ENCODE results near the gene USP38. TPM values are rescaled to one million over a fixed set of nuclear protein-coding genes. Genes with fewer than 3 reads are reported as not detected.

Gene USP38
- total and polyA plus RNA-seq, 2 donors (not counting 1 experiment from before 2014, with no cell fraction given) = 9.6 to 23.9 TPM

DNA sequence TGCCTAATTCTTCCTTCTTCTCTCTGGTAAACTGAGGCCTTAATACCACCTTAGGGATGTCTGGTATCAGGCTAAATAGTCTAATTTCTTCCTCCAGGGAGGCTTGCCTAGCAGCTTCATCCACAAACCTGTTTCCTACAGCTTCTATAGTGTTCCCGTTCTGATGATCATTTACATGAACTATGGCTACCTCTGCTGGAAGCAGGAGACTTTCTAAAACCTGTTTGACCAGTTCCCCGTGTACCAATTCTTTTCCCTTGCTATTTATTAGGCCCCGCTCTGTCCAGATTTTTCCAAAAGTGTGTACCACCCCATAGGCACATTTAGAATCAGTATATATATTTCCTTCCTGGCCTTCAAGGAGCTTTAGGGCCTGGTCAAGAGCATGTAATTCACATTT is 5.8 kb upstream of the USP38 start:
- Mint-ChIP-seq H3K4me3 (no peak overlapping the region), H3K27ac (no peak overlapping the region)
- POLR2A ChIA-PET = no interaction called here

DNA sequence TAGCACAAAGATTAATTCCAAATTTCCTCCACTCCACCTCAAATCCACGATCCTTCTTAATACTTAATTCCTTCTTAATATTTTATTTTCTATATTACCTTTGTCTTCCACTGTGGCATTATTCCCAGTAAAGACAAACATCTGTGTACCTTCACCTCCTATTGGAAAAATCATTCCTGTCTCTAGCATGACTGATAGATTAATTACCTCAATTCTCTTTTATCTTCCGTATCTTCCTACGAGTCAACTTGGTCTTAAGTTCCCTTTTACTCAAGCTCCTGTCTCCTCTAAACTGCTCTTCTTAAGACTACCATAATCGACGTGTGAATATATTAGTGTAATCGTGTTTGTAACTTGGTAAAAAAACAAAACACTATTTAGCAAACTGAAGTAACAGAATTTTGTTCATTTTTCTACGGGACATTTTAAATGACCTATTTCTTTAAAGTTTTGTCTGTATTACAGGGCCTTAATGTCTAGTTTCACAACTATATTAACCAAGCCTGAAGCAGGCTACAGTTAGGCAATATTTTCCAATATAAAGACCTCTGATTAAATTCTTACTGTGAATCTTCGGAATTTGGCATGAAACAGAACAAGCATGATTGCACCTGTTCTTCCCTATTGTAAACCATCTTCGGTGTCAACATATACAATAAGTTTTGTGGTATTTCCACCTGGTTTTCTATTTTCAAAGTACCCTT is 1.1 kb upstream of the USP38 start:
- Histone ChIP-seq H3K4me2 (replicated peaks; ENCODE audit: low read depth, low read length, poor library complexity, severe bottlenecking) (peak overlapping the region; percentile 80), H4K20me1 (ENCODE audit: control insufficient read depth, insufficient read depth, low read length, poor library complexity, severe bottlenecking) (no peaks in the 10 kb centered on the region), H3K79me2 (ENCODE audit: control insufficient read depth, insufficient read depth, low read length) (peaks cover 60% of the 10 kb centered on the region), H2AFZ (ENCODE audit: insufficient read depth, low read depth, low read length, poor library complexity, severe bottlenecking) (peak overlapping the region; percentile 83), H3K4me3 (ENCODE audit: control extremely low read depth in 1 of 5, extremely low read depth in 1 of 5, insufficient read depth in 1 of 5, low read depth in 2 of 5, low read length in 4 of 5) (peak overlapping the region; percentile 80 to 98 (median 85)), H3K9ac (ENCODE audit: low read length) (peak overlapping the region; percentile 87), H3K27ac (ENCODE audit: low read length in 2 of 2) (peak overlapping the region; percentile 84 to 95), H3K27me3 (replicated peaks in 1 of 4; ENCODE audit: control extremely low read depth in 1 of 4, control insufficient read depth in 3 of 4, insufficient read depth in 4 of 4, low read length in 3 of 4) (no peaks in the 10 kb centered on the region), H3K4me1 (ENCODE audit: control insufficient read depth in 2 of 2, insufficient read depth in 2 of 2, low read length in 2 of 2) (peaks cover 18 to 46% of the 10 kb centered on the region in 2 donors), H3K9me3 (ENCODE audit: control extremely low read depth in 1 of 3, control insufficient read depth in 2 of 3, insufficient read depth in 1 of 3, low read length in 2 of 3) (peaks cover 0 to 1% (median under 1%) of the 10 kb centered on the region in 3 donors), H3K36me3 (replicated peaks in 1 of 2; ENCODE audit: control extremely low read depth in 1 of 2, control insufficient read depth in 1 of 2, extremely low read depth in 1 of 2, insufficient read depth in 2 of 2, low read length in 1 of 2) (peaks cover 2 to 3% of the 10 kb centered on the region in 2 experiments)
- H3K27ac Mint-ChIP-seq = peak overlapping the region; percentile 94
- WGBS (ENCODE audit: insufficient coverage) = no CpG with 5 or more reads among the region's 9 CpGs
- no peaks in the 10 kb centered on the region for H3K9me3 Mint-ChIP-seq (ENCODE audit: insufficient read depth)
- ChIA-PET POLR2A (no interaction called here), CTCF (no interaction called here)
- intact Hi-C loops (cut with micrococcal nuclease) = loop anchor here (1.0 to 2.0 kb wide), 4 partner anchors 153 to 1963 kb away; partner anchors contain the start of genes GAB1, SMARCA5 and ZNF330
- no peak for DNase-seq
- no peaks in the 10 kb centered on the region for H3K27me3 Mint-ChIP-seq
- peak overlapping the region; percentile 93 for H3K4me3 Mint-ChIP-seq
- TF ChIP-seq, protein P1, sequence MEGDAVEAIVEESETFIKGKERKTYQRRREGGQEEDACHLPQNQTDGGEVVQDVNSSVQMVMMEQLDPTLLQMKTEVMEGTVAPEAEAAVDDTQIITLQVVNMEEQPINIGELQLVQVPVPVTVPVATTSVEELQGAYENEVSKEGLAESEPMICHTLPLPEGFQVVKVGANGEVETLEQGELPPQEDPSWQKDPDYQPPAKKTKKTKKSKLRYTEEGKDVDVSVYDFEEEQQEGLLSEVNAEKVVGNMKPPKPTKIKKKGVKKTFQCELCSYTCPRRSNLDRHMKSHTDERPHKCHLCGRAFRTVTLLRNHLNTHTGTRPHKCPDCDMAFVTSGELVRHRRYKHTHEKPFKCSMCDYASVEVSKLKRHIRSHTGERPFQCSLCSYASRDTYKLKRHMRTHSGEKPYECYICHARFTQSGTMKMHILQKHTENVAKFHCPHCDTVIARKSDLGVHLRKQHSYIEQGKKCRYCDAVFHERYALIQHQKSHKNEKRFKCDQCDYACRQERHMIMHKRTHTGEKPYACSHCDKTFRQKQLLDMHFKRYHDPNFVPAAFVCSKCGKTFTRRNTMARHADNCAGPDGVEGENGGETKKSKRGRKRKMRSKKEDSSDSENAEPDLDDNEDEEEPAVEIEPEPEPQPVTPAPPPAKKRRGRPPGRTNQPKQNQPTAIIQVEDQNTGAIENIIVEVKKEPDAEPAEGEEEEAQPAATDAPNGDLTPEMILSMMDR (IDR thresholded peaks at IDR 0.05) = no peak
- TF ChIP-seq EZH2 (IDR thresholded peaks at IDR 0.05; ENCODE audit: borderline replicate concordance, insufficient read depth, low read depth, low read length, poor library complexity, severe bottlenecking) = no peak
- ATAC-seq (ENCODE audit: low read depth) = no peak
- H3K4me1 Mint-ChIP-seq = peaks cover 52% of the 10 kb centered on the region

More for the DNA sequence above, 5.8 kb upstream of the USP38 start:
- peaks cover 2 to 14% of the 10 kb centered on the region in 2 donors for H3K4me1 ChIP-seq (ENCODE audit: control insufficient read depth in 2 of 2, insufficient read depth in 2 of 2, low read length in 2 of 2)
- H3K4me1 Mint-ChIP-seq = peaks cover 12% of the 10 kb centered on the region
- peaks cover 0 to 2% of the 10 kb centered on the region in 2 experiments for H3K36me3 ChIP-seq (replicated peaks in 1 of 2; ENCODE audit: control extremely low read depth in 1 of 2, control insufficient read depth in 1 of 2, extremely low read depth in 1 of 2, insufficient read depth in 2 of 2, low read length in 1 of 2)
- H3K79me2 ChIP-seq (ENCODE audit: control insufficient read depth, insufficient read depth, low read length) = peaks cover 26% of the 10 kb centered on the region
- no peak for DNase-seq
- TF ChIP-seq EZH2 (IDR thresholded peaks at IDR 0.05; ENCODE audit: borderline replicate concordance, insufficient read depth, low read depth, low read length, poor library complexity, severe bottlenecking) = no peak
- TF ChIP-seq, protein P1 (IDR thresholded peaks at IDR 0.05) = no peak
- 96% methylated on average over 3 of the region's 3 CpGs for WGBS (ENCODE audit: insufficient coverage)
- peaks cover 4% of the 10 kb centered on the region for H3K9me3 Mint-ChIP-seq (ENCODE audit: insufficient read depth)
- no peak overlapping the region for H2AFZ ChIP-seq (ENCODE audit: insufficient read depth, low read depth, low read length, poor library complexity, severe bottlenecking)
- no peak for ATAC-seq (ENCODE audit: low read depth)
- H3K27me3 Mint-ChIP-seq = no peaks in the 10 kb centered on the region
- intact Hi-C loops (cut with micrococcal nuclease) = no loop called here
- H3K9ac ChIP-seq (ENCODE audit: low read length) = no peak overlapping the region
- no peaks in the 10 kb centered on the region for H4K20me1 ChIP-seq (ENCODE audit: control insufficient read depth, insufficient read depth, low read length, poor library complexity, severe bottlenecking)
- H3K27ac ChIP-seq (ENCODE audit: low read length in 2 of 2) = no peak overlapping the region
- H3K4me3 ChIP-seq (ENCODE audit: control extremely low read depth in 1 of 5, extremely low read depth in 1 of 5, insufficient read depth in 1 of 5, low read depth in 2 of 5, low read length in 4 of 5) = no peak overlapping the region
- peaks cover 3 to 17% (median 4%) of the 10 kb centered on the region in 3 donors for H3K9me3 ChIP-seq (ENCODE audit: control extremely low read depth in 1 of 3, control insufficient read depth in 2 of 3, insufficient read depth in 1 of 3, low read length in 2 of 3)
- H3K27me3 ChIP-seq (replicated peaks in 1 of 4; ENCODE audit: control extremely low read depth in 1 of 4, control insufficient read depth in 3 of 4, insufficient read depth in 4 of 4, low read length in 3 of 4) = no peaks in the 10 kb centered on the region
- CTCF ChIA-PET = no interaction called here
- H3K4me2 ChIP-seq (replicated peaks; ENCODE audit: low read depth, low read length, poor library complexity, severe bottlenecking) = no peak overlapping the region

Measured in B cell (primary cell).